Fibroblast of lung (primary cell): ENCODE results near the gene ANKS1A.

Experiments
- CTCF ChIP-seq, 2 donors: IDR thresholded peaks in 1 of 2; conservative IDR thresholded peaks in 1 of 2; 1 replicate in 1 of 2; 2 replicates in 1 of 2; pipeline ENCODE4 v1.5.1; 2011 to 2012; ENCODE audit warnings: low read length in 2 of 2, control low read depth in 1 of 2, inconsistent platforms in 1 of 2, low read depth in 1 of 2, mild to moderate bottlenecking in 1 of 2
- EZH2 ChIP-seq: IDR thresholded peaks from 2 replicates; pipeline ENCODE4 v1.5.1; 2012; ENCODE audit warnings: low read length, control low read depth, mild to moderate bottlenecking; ENCODE audit errors: missing control alignments

- TF ChIP-seq CTCF (conservative IDR thresholded peaks at IDR 0.05 in 1 of 2, IDR thresholded peaks at IDR 0.05 in 1 of 2; ENCODE audit: low read depth in 1 of 2, low read length in 2 of 2) (no peak), EZH2 (no peak)
Observed at GRCh38 chr6:35082046-35082732, 193.1 kb downstream of the ANKS1A start.
